HG02981 (cell line): Measurements from ENCODE around the gene CTTNBP2.

Experiments
- ATAC-seq: cut with Tn5 transposase; IDR thresholded peaks from one replicate; pipeline ENCODE4 v1.9.1; 2021; ENCODE audit warnings: mild to moderate bottlenecking, moderate library complexity; ENCODE audit not compliant: unreplicated experiment

The CTTNBP2 gene, protein sequence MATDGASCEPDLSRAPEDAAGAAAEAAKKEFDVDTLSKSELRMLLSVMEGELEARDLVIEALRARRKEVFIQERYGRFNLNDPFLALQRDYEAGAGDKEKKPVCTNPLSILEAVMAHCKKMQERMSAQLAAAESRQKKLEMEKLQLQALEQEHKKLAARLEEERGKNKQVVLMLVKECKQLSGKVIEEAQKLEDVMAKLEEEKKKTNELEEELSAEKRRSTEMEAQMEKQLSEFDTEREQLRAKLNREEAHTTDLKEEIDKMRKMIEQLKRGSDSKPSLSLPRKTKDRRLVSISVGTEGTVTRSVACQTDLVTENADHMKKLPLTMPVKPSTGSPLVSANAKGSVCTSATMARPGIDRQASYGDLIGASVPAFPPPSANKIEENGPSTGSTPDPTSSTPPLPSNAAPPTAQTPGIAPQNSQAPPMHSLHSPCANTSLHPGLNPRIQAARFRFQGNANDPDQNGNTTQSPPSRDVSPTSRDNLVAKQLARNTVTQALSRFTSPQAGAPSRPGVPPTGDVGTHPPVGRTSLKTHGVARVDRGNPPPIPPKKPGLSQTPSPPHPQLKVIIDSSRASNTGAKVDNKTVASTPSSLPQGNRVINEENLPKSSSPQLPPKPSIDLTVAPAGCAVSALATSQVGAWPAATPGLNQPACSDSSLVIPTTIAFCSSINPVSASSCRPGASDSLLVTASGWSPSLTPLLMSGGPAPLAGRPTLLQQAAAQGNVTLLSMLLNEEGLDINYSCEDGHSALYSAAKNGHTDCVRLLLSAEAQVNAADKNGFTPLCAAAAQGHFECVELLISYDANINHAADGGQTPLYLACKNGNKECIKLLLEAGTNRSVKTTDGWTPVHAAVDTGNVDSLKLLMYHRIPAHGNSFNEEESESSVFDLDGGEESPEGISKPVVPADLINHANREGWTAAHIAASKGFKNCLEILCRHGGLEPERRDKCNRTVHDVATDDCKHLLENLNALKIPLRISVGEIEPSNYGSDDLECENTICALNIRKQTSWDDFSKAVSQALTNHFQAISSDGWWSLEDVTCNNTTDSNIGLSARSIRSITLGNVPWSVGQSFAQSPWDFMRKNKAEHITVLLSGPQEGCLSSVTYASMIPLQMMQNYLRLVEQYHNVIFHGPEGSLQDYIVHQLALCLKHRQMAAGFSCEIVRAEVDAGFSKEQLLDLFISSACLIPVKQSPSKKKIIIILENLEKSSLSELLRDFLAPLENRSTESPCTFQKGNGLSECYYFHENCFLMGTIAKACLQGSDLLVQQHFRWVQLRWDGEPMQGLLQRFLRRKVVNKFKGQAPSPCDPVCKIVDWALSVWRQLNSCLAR (N-terminal part only)

GRCh38 chr7:117873310-117874190, at the start of gene CTTNBP2:
TSS of gene CTTNBP2 (minus strand) at chr7:117873441. CDS start at chr7:117873415, 26 bp downstream.
- ATAC-seq, result no peak

GRCh38 chr7:117916309-117916708, 43.1 kb upstream of the CTTNBP2 start:
- ATAC-seq, result no peak

- ATAC-seq, result no peak
Observed at GRCh38 chr7:117912421-117912820, 39.2 kb upstream of the CTTNBP2 start.

- ATAC-seq, result no peak
Observed at GRCh38 chr7:117908031-117908795, 35.0 kb upstream of the CTTNBP2 start.

DNA sequence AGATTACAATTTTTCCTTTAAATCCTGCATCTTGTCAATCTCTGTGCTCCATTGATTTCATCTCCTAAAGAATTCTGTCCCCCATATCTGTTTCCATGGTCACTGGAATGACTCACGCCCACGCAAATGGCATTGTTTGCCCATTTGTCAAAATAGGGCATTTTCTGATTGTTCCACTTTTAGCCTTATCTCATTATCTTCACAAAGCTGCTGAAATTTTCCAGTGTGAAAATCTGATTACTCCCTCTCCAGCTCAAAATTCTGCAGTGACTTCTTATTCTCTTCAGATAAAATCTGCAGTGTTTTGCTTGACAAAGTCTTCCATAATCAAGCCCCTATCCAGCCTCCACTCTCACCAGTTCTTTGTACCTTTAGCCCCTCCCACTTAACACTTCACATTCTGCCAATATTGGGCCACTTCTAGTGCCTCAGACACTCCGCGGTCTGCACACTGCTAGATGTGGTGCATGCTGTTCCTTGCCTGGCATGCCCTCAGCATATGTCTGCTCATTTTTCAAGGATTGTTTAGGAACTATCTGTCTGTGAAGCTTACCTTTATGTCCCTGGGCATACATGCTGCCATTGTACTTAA, 33.9 kb upstream of the CTTNBP2 start:
- no peak for ATAC-seq

DNA sequence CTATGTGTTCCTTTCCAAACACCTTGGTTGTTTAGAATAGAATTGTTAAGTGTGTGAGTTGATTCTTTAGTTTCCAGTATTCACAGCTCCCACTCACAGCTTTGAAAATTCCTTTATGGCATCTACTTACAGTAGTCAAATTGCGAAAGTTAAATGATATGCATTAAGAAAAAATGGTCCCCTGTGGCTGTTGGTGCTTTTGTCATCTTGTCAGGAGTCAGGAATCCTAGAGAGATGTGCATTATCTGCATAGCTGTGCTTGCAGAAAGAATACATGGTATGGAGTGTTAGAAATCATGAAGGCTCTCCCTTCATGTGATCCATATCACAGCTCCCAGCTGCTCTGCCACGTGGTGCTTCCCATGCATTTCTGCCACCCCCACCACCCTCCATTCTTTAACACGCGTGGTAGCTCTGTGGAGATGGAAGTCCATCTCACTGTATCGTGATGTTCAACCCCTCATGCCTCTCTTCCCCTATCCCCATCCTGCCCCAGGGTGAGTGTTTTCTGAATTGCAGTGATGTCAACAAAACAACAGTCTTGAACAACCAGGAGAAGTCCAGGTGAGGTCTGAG, 29.2 kb upstream of the CTTNBP2 start:
- no peak for ATAC-seq

GRCh38 chr7:117901089-117901797, 28.0 kb upstream of the CTTNBP2 start:
- no peak for ATAC-seq

GRCh38 chr7:117896339-117896738, 23.1 kb upstream of the CTTNBP2 start:
- no peak for ATAC-seq

DNA sequence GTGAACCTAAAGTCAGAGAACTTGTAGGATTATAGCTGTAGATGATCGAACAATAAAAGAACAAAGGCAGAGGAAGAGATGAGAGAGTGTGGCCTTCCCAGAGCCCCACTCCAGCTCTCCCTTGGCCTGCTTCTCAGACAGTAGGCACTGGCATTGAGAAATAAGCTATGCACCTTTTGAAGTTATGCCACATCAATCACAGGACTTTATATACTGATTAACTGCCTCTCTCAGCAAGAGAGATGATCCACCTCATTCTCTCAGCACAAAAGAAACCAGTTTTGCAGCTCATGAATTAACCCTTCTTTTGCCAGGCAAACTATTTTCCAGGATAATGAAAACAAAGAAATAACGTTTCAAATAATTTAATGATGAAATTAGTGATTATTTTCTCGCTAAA, 22.0 kb upstream of the CTTNBP2 start:
- no peak for ATAC-seq

DNA sequence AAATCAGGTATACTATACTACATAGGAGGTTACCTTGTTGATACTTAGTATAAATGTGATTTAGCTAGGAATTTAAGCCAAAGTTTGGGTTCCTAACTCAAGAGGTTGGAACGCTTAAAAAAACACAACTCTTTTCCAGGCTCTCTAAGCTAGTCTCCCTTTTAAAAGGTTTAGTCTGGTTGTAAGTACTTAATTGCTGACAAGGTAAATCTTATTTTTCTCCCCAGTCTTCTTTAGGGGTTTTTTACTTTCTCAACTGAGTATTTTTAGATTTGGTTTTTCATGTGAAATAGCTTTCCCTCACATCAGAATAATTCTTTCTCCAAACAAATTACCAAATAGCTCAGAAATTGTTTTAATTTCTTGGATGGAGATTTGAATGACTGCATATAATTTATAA, 20.8 kb upstream of the CTTNBP2 start:
- no peak for ATAC-seq

DNA sequence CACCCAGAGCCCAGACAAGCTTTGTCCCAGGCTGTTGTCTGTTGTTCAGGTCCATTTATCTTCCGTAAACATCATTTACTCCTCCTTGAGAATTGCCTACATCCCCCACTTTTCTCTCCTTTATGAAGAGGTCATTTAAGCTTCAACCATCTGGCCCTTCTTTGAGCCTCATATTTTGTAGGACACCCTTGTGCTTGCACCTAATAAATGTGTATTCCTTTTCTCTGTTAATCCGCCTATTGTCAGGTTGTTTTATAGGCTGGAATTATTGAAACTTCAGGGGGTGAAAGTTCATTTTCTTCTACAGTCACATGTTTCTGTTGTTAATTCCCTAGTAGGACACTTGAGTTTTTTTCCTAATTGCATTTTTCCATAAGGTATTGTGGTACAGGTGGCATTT, 19.6 kb upstream of the CTTNBP2 start:
- no peak for ATAC-seq

GRCh38 chr7:117889611-117890010, 16.4 kb upstream of the CTTNBP2 start:
- ATAC-seq, result no peak

DNA sequence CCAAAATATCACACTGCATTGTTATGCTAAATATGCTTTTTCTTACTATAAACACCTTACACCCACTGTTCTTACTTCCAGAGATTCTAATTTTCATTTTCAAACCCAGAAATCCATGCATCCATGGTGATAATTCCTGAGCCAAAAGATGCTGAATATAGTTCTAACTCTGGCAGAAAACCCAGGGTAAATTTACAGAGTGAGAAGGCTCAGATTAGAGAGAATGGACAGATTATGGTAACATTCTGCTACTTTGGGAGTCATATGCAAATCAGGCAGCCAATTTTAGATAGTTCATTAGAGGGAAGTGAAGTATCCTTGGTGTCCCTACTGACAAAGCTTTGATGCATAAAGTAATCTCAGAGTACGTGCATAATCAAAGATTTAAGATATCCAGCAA, 15.4 kb upstream of the CTTNBP2 start:
- ATAC-seq, result no peak

DNA sequence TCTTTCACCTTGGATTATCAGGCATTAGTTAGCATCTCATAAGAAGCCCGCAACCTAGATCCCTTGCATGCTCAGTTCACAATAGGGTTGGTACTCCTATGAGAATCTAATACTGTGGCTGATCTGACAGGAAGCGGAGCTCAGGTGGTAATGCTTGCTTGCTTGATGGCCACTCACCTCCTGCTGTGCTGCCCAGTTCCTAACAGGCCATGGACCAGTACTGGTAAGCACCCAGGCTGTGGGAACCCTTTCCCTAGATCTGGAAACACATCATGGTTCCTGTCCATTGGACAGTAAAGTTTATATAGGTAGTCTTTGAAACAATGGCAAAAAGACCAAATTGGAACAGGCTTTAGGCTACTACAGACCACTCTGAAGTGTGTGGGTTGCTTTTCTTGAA, 9.4 kb upstream of the CTTNBP2 start:
- no peak for ATAC-seq

- no peak for ATAC-seq
Observed at GRCh38 chr7:117876761-117877160, 3.5 kb upstream of the CTTNBP2 start.

DNA sequence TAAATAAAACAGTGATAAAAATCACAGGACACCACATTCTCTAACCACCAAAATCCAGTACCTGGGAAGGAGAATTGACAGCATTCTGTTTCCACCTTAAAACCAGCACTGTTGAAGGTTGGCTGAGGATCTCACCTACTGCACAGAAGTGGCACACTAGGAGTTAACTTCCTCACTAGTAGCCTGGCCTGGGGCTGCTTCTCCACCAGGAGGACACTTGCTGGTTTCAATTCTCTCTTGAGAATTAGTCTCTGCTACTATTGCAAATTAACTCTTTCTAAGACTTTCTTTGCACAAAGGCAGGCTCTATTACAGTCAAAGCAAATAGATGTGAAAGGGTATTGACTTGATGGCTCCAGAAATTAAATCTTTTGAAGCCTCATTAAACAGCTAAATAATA, 2.3 kb upstream of the CTTNBP2 start:
- ATAC-seq, result no peak

GRCh38 chr7:117874191-117874700, 1.0 kb upstream of the CTTNBP2 start:
- no peak for ATAC-seq
